ENCODE measurements around the gene ABLIM2. TPM values are rescaled to one million over a fixed set of nuclear protein-coding genes. Genes with fewer than 3 reads are reported as not detected.

Gene ABLIM2
- total RNA-seq, 1 experiment from 2014 or later: 6.1 TPM

DNA sequence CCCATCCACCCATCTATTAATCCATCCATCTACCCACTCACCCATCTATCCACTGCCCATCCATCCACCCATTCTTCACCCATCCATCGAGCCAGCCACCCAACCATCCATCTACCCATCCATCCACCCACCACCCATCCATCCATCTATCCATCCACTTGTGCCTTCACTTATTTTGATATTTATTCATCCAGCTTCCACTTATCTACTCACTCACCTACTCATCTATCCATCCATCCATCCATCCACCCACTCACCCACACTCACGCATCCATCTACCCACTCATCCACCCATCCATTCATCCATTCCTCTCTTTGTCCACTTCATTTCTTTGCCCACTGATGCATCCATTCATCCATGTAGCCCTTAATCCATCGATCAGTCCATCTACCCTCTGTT lies 146.1 kb downstream of the ABLIM2 start (continued):
- no peak for TF ChIP-seq CBX3 (IDR thresholded peaks at IDR 0.05; ENCODE audit: low read depth)

- DNase-seq (ENCODE audit: low read depth, low spot score): no peak
- Histone ChIP-seq H3K9ac (ENCODE audit: low read length) (no peak overlapping the region), H4K20me1 (ENCODE audit: insufficient read depth) (no peaks in the 10 kb centered on the region), H3K79me2 (ENCODE audit: insufficient read depth, low read length) (no peaks in the 10 kb centered on the region), H3K36me3 (ENCODE audit: control insufficient read depth in 1 of 2, insufficient read depth in 2 of 2, low read length in 2 of 2) (no peaks in the 10 kb centered on the region), H3K27me3 (ENCODE audit: insufficient read depth, low read length) (peaks cover 10% of the 10 kb centered on the region; the same call in 1 of the 2 replicates), H3K4me1 (ENCODE audit: control insufficient read depth in 1 of 2, insufficient read depth in 2 of 2, low read length in 2 of 2) (no peaks in the 10 kb centered on the region), H3K4me3 (replicated peaks in 1 of 2; ENCODE audit: low read depth in 1 of 2, low read length in 2 of 2) (no peak overlapping the region), H3K4me2 (ENCODE audit: low read length) (no peak overlapping the region), H3K9me3 (ENCODE audit: control insufficient read depth in 1 of 2, insufficient read depth in 1 of 2, low read depth in 1 of 2, low read length in 2 of 2) (no peaks in the 10 kb centered on the region), H3K27ac (ENCODE audit: low read depth, low read length) (no peak overlapping the region), H3K9me2 (ENCODE audit: insufficient read depth) (no peaks in the 10 kb centered on the region), H2AFZ (ENCODE audit: low read depth, low read length, poor library complexity, severe bottlenecking) (no peak overlapping the region)
- no peak for TF ChIP-seq POLR2A (IDR thresholded peaks at IDR 0.05; ENCODE audit: borderline replicate concordance, extremely low read depth, insufficient read depth, insufficient read length)
- TF ChIP-seq EGR1 (IDR thresholded peaks at IDR 0.05; ENCODE audit: low read depth): no peak
- TF ChIP-seq CTCF (IDR thresholded peaks at IDR 0.05 in 2 of 3, conservative IDR thresholded peaks at IDR 0.05 in 1 of 3; ENCODE audit: borderline replicate concordance in 1 of 3, insufficient read depth in 1 of 3, low read depth in 2 of 3, low read length in 2 of 3): no peak
- TF ChIP-seq SP1 (IDR thresholded peaks at IDR 0.05; ENCODE audit: low read depth): no peak
- no peak for TF ChIP-seq FOSL1 (IDR thresholded peaks at IDR 0.05; ENCODE audit: low read depth)
- TF ChIP-seq POLR2AphosphoS5 (IDR thresholded peaks at IDR 0.05; ENCODE audit: low read depth, low read length): no peak
- TF ChIP-seq, protein P1, sequence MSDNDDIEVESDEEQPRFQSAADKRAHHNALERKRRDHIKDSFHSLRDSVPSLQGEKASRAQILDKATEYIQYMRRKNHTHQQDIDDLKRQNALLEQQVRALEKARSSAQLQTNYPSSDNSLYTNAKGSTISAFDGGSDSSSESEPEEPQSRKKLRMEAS (IDR thresholded peaks at IDR 0.05): no peak
- ChIA-PET RAD21 (ENCODE audit: low non-redundant PET in 1 of 2, low total read pairs in 2 of 2, uncharacterized antibody in 2 of 2, unreplicated experiment in 2 of 2) (no interaction called here), CTCF (interaction anchor here (0.7 kb wide), 1 partner anchor 21 kb away, joined by 3 read pairs; no protein-coding TSS in a partner anchor), POLR2A (no interaction called here)
- intact Hi-C loops (cut with micrococcal nuclease): no loop called here
- no peak for ATAC-seq
- no TSS peak for BruUV-seq (replicated peaks)
These were observed 148.0 kb downstream of the ABLIM2 start for GRCh38 chr4:8010618-8011017.
